HG03378 (cell line): ENCODE measurements around the gene MRPL37.

ENCODE experiments used
- ATAC-seq: cut with Tn5 transposase; IDR thresholded peaks from one replicate; pipeline ENCODE4 v1.9.1; 2021; ENCODE audit warnings: mild to moderate bottlenecking, moderate library complexity; ENCODE audit not compliant: unreplicated experiment

Gene MRPL37

GRCh38 chr1:54238353-54239034, 38.5 kb downstream of the MRPL37 start:
- ATAC-seq, result no peak

- ATAC-seq, result no peak
Measured at GRCh38 chr1:54239035-54239383, 39.0 kb downstream of the MRPL37 start.

- no peak for ATAC-seq
Measured at GRCh38 chr1:54239631-54240031, 39.7 kb downstream of the MRPL37 start.

- no peak for ATAC-seq
Measured at GRCh38 chr1:54240741-54241335, 40.9 kb downstream of the MRPL37 start.

- no peak for ATAC-seq
Measured at GRCh38 chr1:54241364-54241763, 41.4 kb downstream of the MRPL37 start.

GRCh38 chr1:54243022-54243421, 43.1 kb downstream of the MRPL37 start:
- ATAC-seq, result no peak

GRCh38 chr1:54244655-54245054, 44.7 kb downstream of the MRPL37 start:
- no peak for ATAC-seq

GRCh38 chr1:54245501-54245900, 45.5 kb downstream of the MRPL37 start:
- ATAC-seq, result no peak

- ATAC-seq, result no peak
Measured at GRCh38 chr1:54246116-54246721, 46.3 kb downstream of the MRPL37 start.

GRCh38 chr1:54247863-54248515, 48.0 kb downstream of the MRPL37 start:
- ATAC-seq, result no peak

- no peak for ATAC-seq
Measured at GRCh38 chr1:54248966-54249365, 49.0 kb downstream of the MRPL37 start.

- ATAC-seq, result no peak
Measured at GRCh38 chr1:54249819-54250435, 50.0 kb downstream of the MRPL37 start.

GRCh38 chr1:54250670-54251069, 50.7 kb downstream of the MRPL37 start:
- no peak for ATAC-seq

- no peak for ATAC-seq
Measured at GRCh38 chr1:54252371-54252936, 52.5 kb downstream of the MRPL37 start.

- ATAC-seq, result no peak
Measured at GRCh38 chr1:54253480-54253879, 53.5 kb downstream of the MRPL37 start.

- ATAC-seq, result no peak
Measured at GRCh38 chr1:54254055-54254454, 54.1 kb downstream of the MRPL37 start.

- ATAC-seq, result no peak
Measured at GRCh38 chr1:54255026-54255702, 55.2 kb downstream of the MRPL37 start.

GRCh38 chr1:54256522-54257345, 56.8 kb downstream of the MRPL37 start:
- no peak for ATAC-seq

GRCh38 chr1:54257346-54257620, 57.3 kb downstream of the MRPL37 start:
- no peak for ATAC-seq

GRCh38 chr1:54257876-54258275, 57.9 kb downstream of the MRPL37 start:
- no peak for ATAC-seq
